Measurements from ENCODE around the gene ISG20.

The ISG20 gene

DNA sequence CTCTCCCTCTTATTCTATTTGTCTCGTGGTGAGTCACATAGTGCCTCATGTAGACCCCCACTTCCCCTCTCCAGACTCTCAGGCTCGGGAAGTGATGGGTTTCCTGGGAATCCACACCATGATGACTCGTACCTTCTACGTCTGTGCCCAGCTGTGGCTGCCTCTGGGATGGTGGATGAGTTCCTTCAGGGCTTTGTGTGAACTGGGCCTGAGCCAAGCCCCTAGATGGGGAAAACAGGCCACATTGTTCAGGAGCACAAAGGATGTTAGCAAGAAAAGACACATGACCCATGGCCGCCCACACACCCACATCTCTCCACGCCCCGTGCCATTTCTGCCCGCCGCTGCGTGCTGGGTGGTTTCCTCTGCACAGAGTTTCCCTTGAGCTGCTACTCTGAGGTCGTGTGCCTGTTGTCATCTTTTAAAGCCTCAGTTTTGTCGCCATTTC, 10.5 kb downstream of the ISG20 start:
- Mint-ChIP-seq H3K4me1 (peaks cover 72% of the 10 kb centered on the region), H3K27me3 (no peaks in the 10 kb centered on the region), H3K27ac (peak overlapping the region; percentile 90), H3K36me3 (peaks cover 59% of the 10 kb centered on the region), H3K9me3 (no peaks in the 10 kb centered on the region), H3K4me3 (peak overlapping the region; percentile 35)
- CTCF ChIA-PET = interaction anchor here (1.1 to 3.1 kb wide), 3 partner anchors 18 to 254 kb away, joined by 3 to 14 read pairs (median 3); no protein-coding TSS in a partner anchor
- peak; percentile 72 for DNase-seq

DNA sequence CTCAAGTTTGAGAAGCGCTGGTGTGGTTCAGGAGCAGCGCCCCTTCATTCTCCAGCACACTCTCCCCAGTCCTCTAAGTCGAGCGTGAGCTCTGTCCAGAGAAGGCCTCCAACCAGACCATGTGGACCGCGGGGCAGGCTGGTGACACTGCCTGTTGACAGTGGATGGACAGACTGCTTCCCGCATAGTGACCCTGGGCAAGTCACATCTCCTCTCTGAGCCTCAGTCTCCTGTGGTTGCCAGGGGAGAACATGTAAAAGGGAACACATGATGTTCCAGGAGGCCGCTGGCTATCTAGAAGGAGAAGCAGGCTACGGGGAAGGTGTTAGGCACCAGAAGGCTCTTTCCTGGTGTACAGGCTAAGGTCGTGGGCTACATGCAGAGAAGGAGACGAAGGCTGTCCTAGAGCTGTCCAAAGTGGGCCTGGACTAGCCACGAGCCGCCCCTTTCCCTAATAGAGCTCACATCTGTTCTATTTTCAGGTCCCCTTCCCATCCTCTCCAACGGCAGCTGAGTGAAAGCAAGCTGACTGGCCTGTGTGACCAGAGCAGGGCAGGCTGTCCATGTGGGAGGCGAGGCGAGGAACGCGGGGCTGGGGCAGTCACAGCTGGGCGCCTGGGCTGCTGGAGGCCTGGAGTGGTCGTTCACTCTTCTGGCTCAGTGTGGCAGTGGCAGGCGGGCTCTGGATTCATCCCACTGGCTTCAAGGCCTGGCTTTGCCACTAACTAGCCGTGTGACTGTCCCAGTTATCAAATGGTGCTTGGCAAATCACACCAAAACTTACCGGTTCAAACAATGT, 11.1 kb downstream of the ISG20 start:
- Mint-ChIP-seq H3K27ac (peak overlapping the region; percentile 90), H3K9me3 (no peaks in the 10 kb centered on the region), H3K4me1 (peaks cover 74% of the 10 kb centered on the region), H3K36me3 (peaks cover 59% of the 10 kb centered on the region), H3K27me3 (no peaks in the 10 kb centered on the region), H3K4me3 (peak overlapping the region; percentile 35)
- no peak for DNase-seq
- CTCF ChIA-PET = interaction anchor here (1.1 to 3.1 kb wide), 3 partner anchors 19 to 253 kb away, joined by 3 to 14 read pairs (median 3); no protein-coding TSS in a partner anchor

DNA sequence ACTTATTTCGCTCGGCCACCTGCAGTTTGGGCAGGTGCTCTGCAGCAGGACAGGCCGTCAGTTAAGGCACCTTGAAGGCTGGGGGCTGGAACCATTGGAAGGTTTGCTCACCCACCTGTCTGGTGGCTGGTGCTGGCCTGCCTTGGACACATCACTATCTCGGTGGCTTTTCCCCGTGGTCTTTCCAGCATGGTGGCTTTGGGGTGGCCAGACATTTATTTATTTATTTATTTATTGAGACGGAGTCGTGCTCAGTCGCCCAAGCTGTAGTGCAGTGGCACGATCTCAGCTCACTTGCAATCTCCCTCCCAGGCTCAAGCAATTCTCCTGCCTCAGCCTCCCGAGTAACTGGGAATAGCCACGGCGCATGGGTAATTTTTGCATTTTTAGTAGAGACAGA, 11.7 kb downstream of the ISG20 start:
- Mint-ChIP-seq H3K36me3 (peaks cover 59% of the 10 kb centered on the region), H3K27me3 (no peaks in the 10 kb centered on the region), H3K4me3 (no peak overlapping the region), H3K9me3 (no peaks in the 10 kb centered on the region), H3K27ac (peak overlapping the region; percentile 90), H3K4me1 (peaks cover 76% of the 10 kb centered on the region)
- CTCF ChIA-PET = interaction anchor here (1.1 kb wide), 1 partner anchor 253 kb away, joined by 3 read pairs; no protein-coding TSS in a partner anchor
- DNase-seq = no peak

DNA sequence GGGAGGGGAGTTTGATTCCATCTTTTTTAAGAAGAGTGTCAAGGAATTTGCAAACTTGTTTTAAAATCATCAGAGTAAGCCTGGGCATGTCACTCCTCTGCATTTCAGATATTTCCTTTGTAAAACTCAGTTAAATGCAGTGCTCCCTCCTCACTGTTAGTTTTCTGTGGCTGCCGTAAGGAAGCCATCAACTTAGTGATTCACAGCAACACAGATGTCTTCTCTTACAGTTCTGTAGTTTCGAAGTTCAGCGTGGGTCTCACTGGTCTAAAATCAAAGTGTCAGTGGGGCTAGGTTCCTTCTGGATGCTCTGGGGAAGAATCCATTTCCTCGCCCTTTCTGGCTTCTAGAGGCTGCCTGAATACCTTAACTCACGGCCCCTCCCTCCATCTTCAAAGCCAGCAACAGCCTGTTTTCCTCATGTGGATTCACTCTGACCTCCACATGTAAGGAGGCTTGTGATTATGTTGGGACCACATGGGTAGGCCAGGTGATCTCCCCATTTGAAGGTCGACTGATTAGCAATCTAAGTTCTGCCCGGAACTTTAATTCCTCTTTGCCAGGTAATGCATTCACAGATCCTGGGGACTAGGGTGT, 12.4 kb downstream of the ISG20 start:
- Mint-ChIP-seq H3K27ac (peak overlapping the region; percentile 66), H3K36me3 (peaks cover 54% of the 10 kb centered on the region), H3K4me1 (peaks cover 76% of the 10 kb centered on the region), H3K9me3 (no peaks in the 10 kb centered on the region), H3K27me3 (no peaks in the 10 kb centered on the region), H3K4me3 (no peak overlapping the region)
- no peak for DNase-seq
- CTCF ChIA-PET = no interaction called here

DNA sequence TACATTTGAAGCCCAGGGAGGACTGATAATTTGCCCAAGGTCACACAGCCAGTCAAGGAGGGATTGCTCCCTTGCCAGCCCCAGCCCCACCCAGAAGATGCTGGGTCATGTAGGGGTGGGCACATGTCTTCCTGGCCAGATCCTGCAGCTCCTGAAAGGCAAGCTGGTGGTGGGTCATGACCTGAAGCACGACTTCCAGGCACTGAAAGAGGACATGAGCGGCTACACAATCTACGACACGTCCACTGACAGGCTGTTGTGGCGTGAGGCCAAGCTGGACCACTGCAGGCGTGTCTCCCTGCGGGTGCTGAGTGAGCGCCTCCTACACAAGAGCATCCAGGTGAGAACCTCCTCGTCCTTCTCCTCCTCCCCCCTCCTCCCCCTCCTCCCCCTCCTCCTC, 13.2 kb downstream of the ISG20 start:
- Mint-ChIP-seq H3K9me3 (no peaks in the 10 kb centered on the region), H3K4me1 (peaks cover 74% of the 10 kb centered on the region), H3K4me3 (no peak overlapping the region), H3K36me3 (peaks cover 52% of the 10 kb centered on the region), H3K27ac (peak overlapping the region; percentile 66), H3K27me3 (no peaks in the 10 kb centered on the region)
- no peak for DNase-seq
- CTCF ChIA-PET = interaction anchor here (2.3 kb wide), 1 partner anchor 27 kb away, joined by 10 read pairs; no protein-coding TSS in a partner anchor

DNA sequence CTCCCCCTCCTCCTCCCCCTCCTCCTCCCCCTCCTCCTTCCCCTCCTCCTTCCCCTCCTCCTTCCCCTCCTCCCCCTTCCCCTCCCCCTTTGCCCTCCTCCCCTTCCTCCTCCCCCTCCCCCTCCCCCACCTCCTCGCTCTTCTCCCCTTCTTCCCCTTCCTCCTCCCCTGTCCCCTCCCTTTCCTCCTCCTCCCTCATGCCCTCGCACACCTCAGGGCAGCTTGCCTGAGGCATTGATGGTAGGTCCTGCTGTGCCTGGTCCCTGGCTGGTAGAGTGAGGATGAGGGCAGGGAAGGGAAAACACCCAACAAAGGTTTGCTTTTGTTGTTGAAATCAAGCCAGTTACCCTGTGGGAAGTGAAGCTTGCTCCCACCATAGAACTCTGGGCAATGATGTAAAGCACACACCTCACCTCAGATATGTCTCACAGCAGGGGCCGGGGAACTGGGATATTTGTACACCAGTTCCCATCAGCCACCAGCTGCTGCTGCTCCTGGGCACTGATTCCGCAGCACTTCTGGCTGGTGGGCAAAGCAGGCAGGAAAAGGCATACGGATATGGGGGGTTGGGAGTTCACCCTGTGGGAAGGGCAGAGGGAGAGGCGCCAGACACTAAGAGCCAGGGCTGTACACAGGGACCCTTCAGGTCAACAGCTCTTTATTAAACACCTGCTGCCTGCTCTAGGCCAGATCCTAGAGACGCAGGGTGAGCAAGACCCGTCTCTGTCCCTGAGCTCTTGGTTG, 13.8 kb downstream of the ISG20 start:
- CTCF ChIA-PET = interaction anchor here (1.2 to 2.3 kb wide), 2 partner anchors 14 to 28 kb away, joined by 4 to 10 read pairs; partner anchors contain the start of gene ISG20
- H3K36me3 Mint-ChIP-seq = peaks cover 46% of the 10 kb centered on the region
- H3K27me3 Mint-ChIP-seq = no peaks in the 10 kb centered on the region
- peak overlapping the region; percentile 84 for H3K27ac Mint-ChIP-seq
- no peak overlapping the region for H3K4me3 Mint-ChIP-seq
- H3K4me1 Mint-ChIP-seq = peaks cover 73% of the 10 kb centered on the region
- no peaks in the 10 kb centered on the region for H3K9me3 Mint-ChIP-seq
- no peak for DNase-seq

DNA sequence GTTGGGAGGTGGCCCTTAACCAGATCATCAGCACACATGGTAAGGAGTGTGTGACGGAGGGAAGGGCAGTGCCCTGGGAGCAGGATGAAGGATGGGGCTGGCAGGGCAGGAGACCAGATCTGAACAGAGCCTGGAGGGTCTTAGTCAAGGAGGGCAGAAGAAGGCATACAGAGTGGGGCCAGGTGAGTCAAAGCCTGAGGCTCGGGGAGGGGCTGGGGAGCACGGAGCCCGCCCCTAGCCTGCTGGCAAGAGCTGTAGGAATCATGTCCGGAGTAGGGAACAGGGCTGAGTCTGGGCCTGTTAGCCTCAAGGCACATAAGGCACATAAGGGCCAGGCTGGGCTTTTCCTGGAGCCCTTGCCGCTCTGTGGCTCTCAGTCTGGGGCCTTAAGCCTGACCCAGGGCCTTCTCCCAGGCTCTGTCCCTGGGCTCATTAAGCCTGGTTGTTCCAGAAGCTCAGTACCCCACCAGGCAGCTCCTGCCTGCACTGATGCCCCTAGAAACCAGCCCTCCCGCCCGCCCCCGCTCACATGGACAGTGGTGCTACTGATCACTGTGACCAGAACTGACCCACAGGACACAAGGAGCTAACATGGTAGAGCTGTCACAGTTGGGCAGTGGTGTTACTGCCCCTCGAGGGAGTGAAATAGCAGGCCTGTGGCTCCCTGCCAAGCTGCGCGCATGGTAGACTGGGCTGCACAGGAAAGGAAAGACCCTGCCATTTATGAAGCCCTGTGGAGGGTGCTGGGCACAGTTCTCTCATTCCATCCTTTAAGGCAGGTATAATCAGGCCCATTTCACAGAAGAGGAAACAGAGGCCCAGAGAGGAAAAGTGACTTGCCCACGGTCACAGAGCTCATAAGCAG, 14.6 kb downstream of the ISG20 start:
- H3K9me3 Mint-ChIP-seq = no peaks in the 10 kb centered on the region
- H3K36me3 Mint-ChIP-seq = peaks cover 38% of the 10 kb centered on the region
- no peaks in the 10 kb centered on the region for H3K27me3 Mint-ChIP-seq
- H3K4me1 Mint-ChIP-seq = peaks cover 65% of the 10 kb centered on the region
- CTCF ChIA-PET = interaction anchor here (1.2 to 2.3 kb wide), 2 partner anchors 15 to 29 kb away, joined by 4 to 10 read pairs; partner anchors contain the start of gene ISG20
- peak overlapping the region; percentile 78 for H3K27ac Mint-ChIP-seq
- no peak for DNase-seq
- H3K4me3 Mint-ChIP-seq = no peak overlapping the region

DNA sequence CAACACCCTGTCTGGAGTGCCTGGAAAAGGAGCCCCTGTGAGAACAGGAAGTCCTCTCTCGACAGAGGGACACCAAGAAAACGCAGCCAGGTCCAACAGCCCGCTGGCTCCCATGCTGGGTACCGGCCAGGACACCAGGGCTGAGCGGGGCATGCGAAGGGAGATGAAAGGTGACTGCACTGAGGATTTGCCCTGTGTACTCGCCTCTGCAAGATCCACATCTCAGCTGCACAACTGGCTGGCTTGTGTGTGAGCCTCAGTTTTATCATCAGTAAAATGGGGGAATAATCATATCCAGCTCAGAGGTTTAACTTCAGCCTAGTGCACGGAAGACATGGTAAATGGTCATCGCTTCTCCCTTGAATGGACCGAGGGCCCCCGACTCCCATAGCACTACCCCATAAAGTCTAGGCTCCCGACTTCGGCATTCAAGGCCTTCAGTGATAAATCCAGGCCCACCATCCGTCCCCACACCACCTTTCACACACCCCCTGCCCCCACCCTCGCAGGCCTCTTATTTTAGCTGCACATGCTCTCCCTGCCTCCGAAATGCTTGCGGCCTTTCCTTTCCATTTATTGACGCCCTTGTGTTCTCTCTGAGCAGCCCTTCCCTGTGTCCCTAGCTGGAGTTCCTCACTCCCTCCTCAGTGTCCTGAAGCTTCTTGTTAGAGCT, 15.8 kb downstream of the ISG20 start:
- H3K4me1 Mint-ChIP-seq = peaks cover 54% of the 10 kb centered on the region
- H3K27me3 Mint-ChIP-seq = no peaks in the 10 kb centered on the region
- no peak overlapping the region for H3K27ac Mint-ChIP-seq
- peaks cover 29% of the 10 kb centered on the region for H3K36me3 Mint-ChIP-seq
- H3K4me3 Mint-ChIP-seq = no peak overlapping the region
- DNase-seq = no peak
- H3K9me3 Mint-ChIP-seq = no peaks in the 10 kb centered on the region
- CTCF ChIA-PET = interaction anchor here (0.7 to 2.3 kb wide), 2 partner anchors 9 to 30 kb away, joined by 3 to 10 read pairs; no protein-coding TSS in a partner anchor

DNA sequence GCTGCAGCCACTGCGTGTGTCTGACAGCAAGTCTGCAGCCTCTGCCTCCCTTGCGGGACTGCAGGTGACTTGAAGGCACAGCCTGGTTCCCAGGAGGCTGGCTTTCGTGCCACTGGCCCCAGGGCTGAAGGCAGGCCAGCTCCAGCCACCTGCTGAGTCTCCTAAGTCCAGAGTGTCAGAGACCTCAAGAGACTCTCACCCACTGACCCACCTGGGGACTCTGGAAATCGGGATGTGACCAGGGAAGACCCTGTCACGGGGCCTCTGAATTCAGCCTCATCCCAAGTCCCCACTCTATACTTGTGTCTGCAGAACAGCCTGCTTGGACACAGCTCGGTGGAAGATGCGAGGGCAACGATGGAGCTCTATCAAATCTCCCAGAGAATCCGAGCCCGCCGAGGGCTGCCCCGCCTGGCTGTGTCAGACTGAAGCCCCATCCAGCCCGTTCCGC, 16.3 kb downstream of the ISG20 start:
- Mint-ChIP-seq H3K27me3 (no peaks in the 10 kb centered on the region), H3K27ac (no peak overlapping the region), H3K9me3 (no peaks in the 10 kb centered on the region), H3K4me3 (no peak overlapping the region), H3K36me3 (peaks cover 28% of the 10 kb centered on the region), H3K4me1 (peaks cover 48% of the 10 kb centered on the region)
- no peak for DNase-seq
- CTCF ChIA-PET = interaction anchor here (0.8 kb wide), 1 partner anchor 16 kb away, joined by 3 read pairs; the partner anchor contains the start of gene ISG20

DNA sequence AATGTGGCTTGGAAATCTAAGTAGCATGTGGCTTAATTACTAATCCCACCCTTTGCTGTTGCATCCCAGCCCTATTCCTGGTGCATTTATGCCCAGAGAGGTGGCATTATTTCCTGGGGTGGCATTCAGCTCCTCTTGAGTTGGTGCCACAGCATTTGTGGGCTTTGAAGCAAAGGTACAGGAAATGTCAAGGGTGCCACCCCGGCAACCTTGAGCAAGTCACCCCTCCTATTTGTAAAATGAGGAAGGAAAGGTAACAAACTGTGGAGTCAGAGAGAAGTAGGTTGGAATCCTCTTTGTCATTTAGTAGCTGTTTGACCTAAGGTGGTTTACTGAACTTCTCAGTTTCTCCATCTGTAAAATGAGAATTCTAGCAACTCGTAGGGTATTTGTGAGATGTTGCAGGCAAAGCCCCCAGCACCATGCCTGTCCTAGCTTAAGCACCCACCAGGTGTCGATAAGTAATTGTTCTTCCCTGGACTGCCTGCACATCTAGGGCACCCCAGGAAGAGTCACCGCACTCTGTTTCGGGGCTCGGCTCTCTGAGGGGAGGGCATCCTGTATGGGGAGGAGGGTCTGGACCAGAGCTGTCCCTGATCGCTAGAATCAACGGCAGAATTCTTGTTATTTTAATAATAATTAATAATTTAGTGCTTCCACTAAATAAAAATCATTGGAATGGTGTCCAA, 17.1 kb downstream of the ISG20 start:
- H3K36me3 Mint-ChIP-seq = peaks cover 25% of the 10 kb centered on the region
- CTCF ChIA-PET = interaction anchor here (0.8 to 2.1 kb wide), 2 partner anchors 17 to 31 kb away, joined by 3 to 6 read pairs; partner anchors contain the start of gene ISG20
- no peaks in the 10 kb centered on the region for H3K27me3 Mint-ChIP-seq
- no peak overlapping the region for H3K4me3 Mint-ChIP-seq
- peaks cover 44% of the 10 kb centered on the region for H3K4me1 Mint-ChIP-seq
- no peak for DNase-seq
- no peaks in the 10 kb centered on the region for H3K9me3 Mint-ChIP-seq
- H3K27ac Mint-ChIP-seq = no peak overlapping the region

DNA sequence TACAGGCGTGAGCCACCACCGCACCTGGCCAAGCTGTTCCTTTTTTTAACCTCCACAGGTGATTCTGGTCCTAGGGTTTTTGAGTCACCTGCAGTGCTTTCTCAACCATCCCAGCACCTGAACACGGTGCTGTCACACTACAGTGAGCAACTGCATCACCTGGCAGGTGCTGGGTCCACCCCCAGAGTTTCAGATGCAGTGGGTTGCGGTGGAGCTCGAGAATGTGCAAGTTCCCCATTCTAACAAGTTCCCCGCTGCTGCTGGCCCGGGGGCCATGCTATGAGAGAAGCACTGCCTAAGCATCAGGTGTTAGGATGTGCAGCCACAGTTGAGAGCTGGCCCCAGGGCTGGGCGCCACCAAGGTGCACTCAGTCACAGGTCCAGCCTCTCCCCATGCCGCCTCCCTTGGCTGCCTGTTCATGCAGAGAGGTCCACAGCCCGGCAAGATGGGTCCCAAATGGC, 18.0 kb downstream of the ISG20 start:
- Mint-ChIP-seq H3K9me3 (no peaks in the 10 kb centered on the region), H3K36me3 (peaks cover 18% of the 10 kb centered on the region), H3K27ac (no peak overlapping the region), H3K27me3 (no peaks in the 10 kb centered on the region), H3K4me1 (peaks cover 36% of the 10 kb centered on the region), H3K4me3 (no peak overlapping the region)
- DNase-seq = no peak
- CTCF ChIA-PET = interaction anchor here (2.1 kb wide), 1 partner anchor 32 kb away, joined by 6 read pairs; no protein-coding TSS in a partner anchor

Measured in activated naive CD4-positive, alpha-beta T cell treated with anti-CD3 and anti-CD28 coated beads, Interleukin-2, amount 10 ng/mL, durations not matched to agents 7 days and 5 days (primary cell).